Activated naive CD8-positive, alpha-beta T cell treated with anti-CD3 and anti-CD28 coated beads, Interleukin-2, amount 10 ng/mL, durations not matched to agents 7 days and 5 days (primary cell): ENCODE results near the gene RNU6-1. TPM values are rescaled to one million over a fixed set of nuclear protein-coding genes. Genes with fewer than 3 reads are reported as not detected.
A peak's percentile ranks its signal among the peaks of the same experiment; 100 is the strongest.

Source experiments
- ATAC-seq: fragments of 150-1000 bp; cut with Tn5 transposase; one replicate; pipeline ENCODE4 v1.10.0; 2021; ENCODE audit warnings: low read depth, moderate library complexity
- POLR2A ChIA-PET: fragments of 350-600 bp; sonication (Branson Sonifier 250); formaldehyde crosslinking; loops from one replicate; lab custom pipeline; 2021; ENCODE audit warnings: antibody characterized with exemption; lab: Charles Lee
- DNase-seq: peaks from one replicate; pipeline ENCODE4 v3.0.0; 2021
- H3K27ac Mint-ChIP-seq: one replicate; pipeline ENCODE4 v1.8.0; 2022; ENCODE audit warnings: mild to moderate bottlenecking, mixed read lengths
- H3K27me3 Mint-ChIP-seq: one replicate; pipeline ENCODE4 v1.8.0; 2022; ENCODE audit warnings: mild to moderate bottlenecking, moderate library complexity, mixed read lengths
- H3K36me3 Mint-ChIP-seq: one replicate; pipeline ENCODE4 v1.8.0; 2021; ENCODE audit warnings: mild to moderate bottlenecking, mixed read lengths
- H3K4me1 Mint-ChIP-seq: one replicate; pipeline ENCODE4 v1.8.0; 2021; ENCODE audit warnings: mixed read lengths
- H3K4me3 Mint-ChIP-seq: one replicate; pipeline ENCODE4 v1.8.0; 2022; ENCODE audit warnings: mild to moderate bottlenecking, moderate library complexity, mixed read lengths
- H3K9me3 Mint-ChIP-seq: one replicate; pipeline ENCODE4 v1.8.0; 2021; ENCODE audit warnings: mixed read lengths
- total RNA-seq, 2 experiments: library from RNA; stranded (reverse); gene quantifications; one replicate each; pipeline ENCODE4 v1.2.3, GENCODE V29; 2021

RNU6-1 gene
- total RNA-seq, 2 experiments from 2014 or later = not detected

DNA sequence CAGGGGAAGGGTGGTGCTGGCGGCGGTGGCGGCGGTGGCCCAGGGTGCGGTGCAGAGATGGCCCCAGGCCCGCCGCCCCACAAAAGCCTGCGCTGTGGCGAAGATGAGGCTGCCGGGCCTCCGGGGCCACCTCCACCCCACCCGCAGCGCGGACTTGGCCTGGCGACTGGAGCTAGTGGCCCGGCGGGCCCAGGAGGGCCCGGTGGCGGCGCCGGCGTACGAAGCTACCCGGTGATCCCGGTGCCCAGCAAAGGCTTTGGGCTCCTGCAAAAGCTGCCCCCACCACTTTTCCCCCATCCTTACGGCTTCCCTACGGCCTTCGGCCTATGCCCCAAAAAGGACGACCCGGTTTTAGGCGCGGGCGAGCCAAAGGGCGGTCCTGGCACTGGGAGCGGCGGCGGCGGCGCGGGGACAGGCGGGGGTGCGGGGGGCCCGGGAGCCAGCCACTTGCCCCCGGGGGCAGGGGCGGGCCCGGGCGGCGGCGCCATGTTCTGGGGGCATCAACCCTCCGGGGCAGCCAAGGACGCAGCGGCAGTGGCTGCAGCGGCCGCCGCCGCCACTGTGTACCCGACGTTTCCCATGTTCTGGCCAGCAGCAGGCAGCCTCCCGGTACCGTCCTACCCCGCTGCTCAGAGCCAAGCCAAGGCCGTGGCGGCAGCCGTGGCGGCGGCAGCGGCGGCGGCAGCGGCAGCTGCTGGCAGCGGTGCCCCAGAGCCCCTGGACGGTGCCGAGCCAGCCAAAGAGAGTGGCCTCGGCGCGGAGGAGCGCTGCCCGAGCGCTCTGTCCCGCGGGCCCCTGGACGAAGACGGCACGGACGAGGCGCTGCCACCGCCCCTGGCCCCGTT lies 12.9 kb downstream of the RNU6-1 start:
- Mint-ChIP-seq H3K27ac (no peak overlapping the region), H3K36me3 (peaks cover 1% of the 10 kb centered on the region), H3K9me3 (no peaks in the 10 kb centered on the region), H3K4me3 (no peak overlapping the region), H3K27me3 (peaks cover 75% of the 10 kb centered on the region), H3K4me1 (peaks cover 27% of the 10 kb centered on the region)
- no peak for ATAC-seq
- DNase-seq = no peak
- POLR2A ChIA-PET = no interaction called here

DNA sequence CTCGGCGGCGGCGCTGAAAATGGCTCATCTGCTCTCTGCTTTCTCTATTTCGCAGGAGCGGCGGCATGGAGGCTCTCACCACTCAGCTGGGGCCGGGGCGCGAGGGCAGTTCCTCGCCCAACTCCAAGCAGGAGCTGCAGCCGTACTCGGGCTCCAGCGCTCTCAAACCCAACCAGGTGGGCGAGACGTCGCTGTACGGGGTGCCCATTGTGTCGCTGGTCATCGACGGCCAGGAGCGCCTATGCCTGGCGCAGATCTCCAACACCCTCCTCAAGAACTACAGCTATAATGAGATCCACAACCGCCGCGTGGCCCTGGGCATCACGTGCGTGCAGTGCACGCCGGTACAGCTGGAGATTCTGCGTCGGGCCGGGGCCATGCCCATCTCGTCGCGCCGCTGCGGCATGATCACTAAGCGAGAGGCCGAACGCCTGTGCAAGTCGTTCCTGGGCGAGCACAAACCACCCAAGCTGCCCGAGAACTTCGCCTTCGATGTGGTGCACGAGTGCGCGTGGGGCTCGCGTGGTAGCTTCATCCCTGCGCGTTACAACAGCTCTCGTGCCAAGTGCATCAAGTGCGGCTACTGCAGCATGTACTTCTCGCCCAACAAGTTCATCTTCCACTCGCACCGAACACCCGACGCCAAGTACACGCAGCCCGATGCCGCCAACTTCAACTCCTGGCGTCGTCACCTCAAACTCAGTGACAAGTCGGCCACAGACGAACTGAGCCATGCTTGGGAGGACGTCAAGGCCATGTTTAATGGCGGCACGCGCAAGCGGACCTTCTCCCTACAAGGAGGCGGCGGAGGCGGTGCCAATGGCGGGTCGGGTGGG lies 13.7 kb downstream of the RNU6-1 start:
- POLR2A ChIA-PET = no interaction called here
- no peaks in the 10 kb centered on the region for H3K9me3 Mint-ChIP-seq
- peaks cover 1% of the 10 kb centered on the region for H3K36me3 Mint-ChIP-seq
- H3K4me3 Mint-ChIP-seq = peak overlapping the region; percentile 45
- H3K27ac Mint-ChIP-seq = peak overlapping the region; percentile 75
- ATAC-seq (no peak), DNase-seq (peak; percentile 57)
- H3K4me1 Mint-ChIP-seq = peaks cover 30% of the 10 kb centered on the region
- H3K27me3 Mint-ChIP-seq = peaks cover 76% of the 10 kb centered on the region

GRCh38 chr15:67824976-67825880 lies 14.6 kb downstream of the RNU6-1 start, which contains the start of gene SKOR1:
TSS of gene SKOR1 (plus strand) at chr15:67825509. CDS start at chr15:67825603, 94 bp downstream.
- DNase-seq (peak; percentile 56), ATAC-seq (no peak)
- Mint-ChIP-seq H3K9me3 (no peaks in the 10 kb centered on the region), H3K36me3 (peaks cover 1% of the 10 kb centered on the region), H3K4me1 (peaks cover 28% of the 10 kb centered on the region), H3K27me3 (peaks cover 76% of the 10 kb centered on the region), H3K27ac (peak within 1 kb of the TSS; percentile 75), H3K4me3 (peak within 1 kb of the TSS; percentile 45)
- POLR2A ChIA-PET = no interaction called here

DNA sequence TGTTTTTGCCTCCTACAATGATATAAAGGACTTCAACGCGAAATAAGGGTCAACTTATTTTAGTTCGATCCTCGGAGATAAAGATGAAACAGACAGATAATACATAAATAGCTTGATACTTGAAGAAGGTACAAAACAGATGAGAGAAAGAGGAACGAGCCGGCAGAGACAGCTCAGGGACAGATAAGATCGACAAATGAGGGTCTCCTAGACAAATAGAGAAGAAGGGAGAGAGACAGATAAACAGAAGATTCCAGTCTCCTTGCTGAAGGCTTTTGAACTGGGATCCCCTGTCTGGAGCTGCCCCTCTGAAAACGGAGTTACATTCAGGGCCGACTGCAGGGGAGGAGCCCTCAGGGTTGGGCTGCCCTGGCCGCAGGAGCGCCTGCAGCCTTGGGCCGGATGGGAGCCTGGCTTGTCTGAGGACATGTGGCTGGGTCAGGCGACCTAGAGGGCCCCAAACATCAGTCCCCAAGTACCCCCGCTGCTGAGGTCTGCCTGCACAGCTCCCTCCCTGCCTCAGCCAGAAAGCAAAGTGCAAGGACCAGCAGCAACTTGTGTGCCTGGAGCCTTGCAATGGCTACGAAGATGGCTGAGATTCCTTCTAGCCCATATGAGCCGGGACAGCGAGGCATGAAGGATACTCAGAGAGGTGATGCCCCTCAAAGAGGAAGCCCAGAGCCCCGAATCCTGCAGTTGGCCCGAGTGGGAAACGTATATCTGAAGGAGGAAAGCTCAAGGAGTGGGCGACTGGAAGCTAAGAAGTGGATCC lies 15.5 kb downstream of the RNU6-1 start:
- peaks cover 79% of the 10 kb centered on the region for H3K27me3 Mint-ChIP-seq
- peaks cover 28% of the 10 kb centered on the region for H3K4me1 Mint-ChIP-seq
- peaks cover 1% of the 10 kb centered on the region for H3K36me3 Mint-ChIP-seq
- H3K9me3 Mint-ChIP-seq = no peaks in the 10 kb centered on the region
- POLR2A ChIA-PET = interaction anchor here (1.1 kb wide), 1 partner anchor 16 kb away, joined by 3 read pairs; no protein-coding TSS in a partner anchor
- H3K4me3 Mint-ChIP-seq = peak overlapping the region; percentile 75
- DNase-seq (peak; percentile 39), ATAC-seq (no peak)
- peak overlapping the region; percentile 65 for H3K27ac Mint-ChIP-seq

DNA sequence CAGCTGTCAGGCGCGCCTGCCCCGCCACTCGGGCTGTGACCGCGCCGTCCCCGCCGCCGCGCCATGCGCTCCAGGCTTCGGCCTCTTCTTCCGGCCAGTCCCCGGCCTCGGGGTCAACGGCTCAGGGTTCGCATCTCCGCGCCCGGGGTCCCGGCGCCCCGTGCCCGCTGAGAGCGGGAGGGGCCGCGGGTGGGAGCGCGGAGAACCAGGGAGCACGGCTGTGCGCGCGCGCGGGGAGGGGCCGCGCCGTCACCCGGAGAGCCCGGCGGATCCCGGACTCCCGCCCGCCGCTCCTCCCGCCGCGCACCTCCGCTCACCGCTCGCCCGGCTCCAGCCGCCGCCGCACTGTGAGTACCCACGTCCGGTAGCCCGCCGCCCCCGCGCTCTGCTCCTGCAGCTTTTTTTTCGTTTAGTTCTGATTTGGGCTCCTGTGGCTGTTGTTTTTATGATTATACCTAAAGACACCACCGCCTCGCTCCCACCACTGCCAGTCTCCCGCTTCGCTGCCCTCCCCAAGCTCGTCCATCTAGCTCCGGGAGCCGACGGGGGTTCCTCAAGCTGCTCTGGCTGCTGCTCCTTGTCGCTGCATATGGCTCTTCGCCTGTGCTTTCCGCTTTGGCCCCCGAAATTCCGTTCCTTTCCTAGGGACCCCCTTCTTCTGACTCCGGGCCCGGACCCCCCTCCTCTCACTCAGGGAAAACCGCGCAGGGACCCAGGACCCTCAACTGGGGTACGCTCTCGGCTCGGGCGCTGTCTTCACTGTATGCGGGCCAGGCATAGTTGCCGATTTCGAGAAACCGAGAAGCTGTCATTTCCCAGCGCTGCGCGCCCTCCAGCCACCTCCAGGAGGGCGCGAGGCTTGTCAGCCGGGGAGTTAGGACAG lies 16.3 kb downstream of the RNU6-1 start:
- Mint-ChIP-seq H3K27ac (peak overlapping the region; percentile 65), H3K27me3 (peaks cover 77% of the 10 kb centered on the region), H3K36me3 (peaks cover 1% of the 10 kb centered on the region), H3K4me1 (peaks cover 23% of the 10 kb centered on the region), H3K9me3 (no peaks in the 10 kb centered on the region), H3K4me3 (peak overlapping the region; percentile 75)
- ATAC-seq = no peak
- peak; percentile 47 for DNase-seq
- POLR2A ChIA-PET = interaction anchor here (1.1 kb wide), 1 partner anchor 17 kb away, joined by 3 read pairs; no protein-coding TSS in a partner anchor

GRCh38 chr15:67822537-67823313 lies 17.1 kb downstream of the RNU6-1 start:
- peaks cover 1% of the 10 kb centered on the region for H3K36me3 Mint-ChIP-seq
- DNase-seq (no peak), ATAC-seq (no peak)
- no peaks in the 10 kb centered on the region for H3K9me3 Mint-ChIP-seq
- peak overlapping the region; percentile 35 for H3K4me3 Mint-ChIP-seq
- H3K4me1 Mint-ChIP-seq = peaks cover 23% of the 10 kb centered on the region
- peaks cover 79% of the 10 kb centered on the region for H3K27me3 Mint-ChIP-seq
- no peak overlapping the region for H3K27ac Mint-ChIP-seq
- POLR2A ChIA-PET = no interaction called here

DNA sequence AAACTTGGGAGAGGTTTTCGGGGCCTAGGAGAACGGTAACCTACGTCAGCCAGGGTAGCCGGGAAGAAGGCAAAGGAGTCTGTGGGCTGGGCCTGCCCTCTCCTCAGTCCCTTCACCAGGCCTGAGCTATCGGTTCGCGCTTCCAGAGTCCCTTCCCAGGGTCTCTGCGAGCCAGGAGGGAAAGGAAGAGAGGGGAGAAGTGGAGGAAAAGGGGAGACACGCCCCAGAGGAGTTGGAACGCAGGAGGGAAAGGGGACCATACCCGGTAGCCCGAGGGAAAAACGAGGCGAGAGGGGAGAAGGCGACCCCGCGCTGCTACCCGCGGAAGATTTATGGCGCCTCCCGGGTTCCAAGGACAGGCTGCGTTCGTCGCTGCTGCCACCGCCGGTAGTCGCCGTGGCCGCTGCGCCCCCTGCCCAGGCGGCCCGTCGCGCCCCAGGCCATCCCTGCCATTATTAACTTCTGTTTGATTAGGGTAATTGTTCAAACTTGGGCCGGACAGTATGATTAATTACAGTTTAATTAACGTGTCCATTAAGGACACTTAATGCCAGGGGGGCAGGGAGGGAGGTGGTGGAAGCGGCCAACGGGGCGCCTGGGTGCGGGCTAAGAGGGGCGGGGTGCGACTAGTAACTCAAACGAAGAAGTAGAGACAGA lies 17.9 kb downstream of the RNU6-1 start:
- peaks cover 1% of the 10 kb centered on the region for H3K36me3 Mint-ChIP-seq
- POLR2A ChIA-PET = no interaction called here
- H3K4me1 Mint-ChIP-seq = peaks cover 23% of the 10 kb centered on the region
- H3K4me3 Mint-ChIP-seq = no peak overlapping the region
- ATAC-seq (no peak), DNase-seq (no peak)
- no peaks in the 10 kb centered on the region for H3K9me3 Mint-ChIP-seq
- peak overlapping the region; percentile 66 for H3K27ac Mint-ChIP-seq
- peaks cover 79% of the 10 kb centered on the region for H3K27me3 Mint-ChIP-seq

GRCh38 chr15:67820992-67821783 lies 18.7 kb downstream of the RNU6-1 start:
- peaks cover 1% of the 10 kb centered on the region for H3K36me3 Mint-ChIP-seq
- H3K4me3 Mint-ChIP-seq = no peak overlapping the region
- DNase-seq (peak; percentile 76), ATAC-seq (peak; percentile 47)
- peak overlapping the region; percentile 66 for H3K27ac Mint-ChIP-seq
- H3K4me1 Mint-ChIP-seq = peaks cover 20% of the 10 kb centered on the region
- peaks cover 81% of the 10 kb centered on the region for H3K27me3 Mint-ChIP-seq
- no peaks in the 10 kb centered on the region for H3K9me3 Mint-ChIP-seq
- POLR2A ChIA-PET = no interaction called here

DNA sequence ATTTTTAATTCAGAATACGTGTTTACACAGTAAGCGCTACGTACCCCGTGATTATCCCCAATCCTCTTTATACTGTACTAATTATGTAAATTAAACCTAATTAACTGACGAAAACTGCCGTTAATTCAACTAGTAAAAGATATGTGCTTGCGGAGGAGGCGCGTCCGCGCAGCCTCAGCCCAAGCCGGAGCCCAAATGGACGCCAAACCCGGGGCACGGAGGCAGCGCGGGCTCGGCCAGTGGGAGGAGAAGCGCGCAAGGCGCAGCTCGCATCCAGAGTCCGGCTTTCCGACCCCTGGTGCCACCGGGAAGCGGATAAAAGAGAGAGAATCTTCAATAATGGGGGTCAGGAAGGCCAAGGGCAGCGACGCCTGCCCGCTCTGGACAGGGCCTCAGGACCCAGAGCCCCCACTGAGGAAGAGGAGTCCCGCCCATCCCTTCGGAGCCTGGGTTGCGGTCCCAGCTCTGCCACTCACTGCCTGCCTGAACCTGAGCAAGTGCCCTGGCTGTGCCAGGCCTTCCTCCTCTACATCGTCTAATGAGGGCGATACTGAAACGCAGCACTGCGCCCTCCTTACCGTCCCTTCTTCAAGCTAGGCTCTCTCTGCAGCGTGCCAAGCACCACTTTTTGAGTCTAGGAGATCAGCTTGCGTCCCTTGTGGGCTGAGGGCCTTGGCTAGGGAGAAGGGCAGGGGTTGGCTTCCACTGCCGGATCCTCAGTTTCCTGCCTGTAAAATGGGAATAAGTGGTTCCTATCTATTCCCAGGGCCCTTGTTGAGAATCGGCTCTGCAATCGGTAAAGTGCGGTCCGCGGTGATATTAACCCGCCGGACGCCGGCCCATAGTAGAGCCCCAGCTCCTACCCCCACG lies 19.5 kb downstream of the RNU6-1 start:
- Mint-ChIP-seq H3K9me3 (no peaks in the 10 kb centered on the region), H3K36me3 (no peaks in the 10 kb centered on the region), H3K27ac (peak overlapping the region; percentile 42), H3K4me1 (peaks cover 16% of the 10 kb centered on the region), H3K27me3 (peaks cover 76% of the 10 kb centered on the region), H3K4me3 (no peak overlapping the region)
- no peak for ATAC-seq
- POLR2A ChIA-PET = no interaction called here
- DNase-seq = no peak
